ENCODE results near the gene EFTUD2.

EFTUD2 gene

GRCh38 chr17:44807093-44807816, 92.0 kb downstream of the EFTUD2 start:
- DNase-seq (ENCODE audit: extremely low read depth, insufficient read length), result no peak
- no peak overlapping the region for H3K4me3 ChIP-seq (replicated peaks; ENCODE audit: low read depth, low read length)
- H3K27me3 ChIP-seq (replicated peaks; ENCODE audit: control insufficient read depth, insufficient read depth, low read length), result no peaks in the 10 kb centered on the region
- no peaks in the 10 kb centered on the region for H3K36me3 ChIP-seq (ENCODE audit: control insufficient read depth, insufficient read depth, low read length)
- TF ChIP-seq CTCF (IDR thresholded peaks at IDR 0.05; ENCODE audit: insufficient read depth, low read length, poor library complexity, severe bottlenecking), result no peak

- no peaks in the 10 kb centered on the region for H3K36me3 ChIP-seq (ENCODE audit: control insufficient read depth, insufficient read depth, low read length)
- no peak overlapping the region for H3K4me3 ChIP-seq (replicated peaks; ENCODE audit: low read depth, low read length)
- no peak for TF ChIP-seq CTCF (IDR thresholded peaks at IDR 0.05; ENCODE audit: insufficient read depth, low read length, poor library complexity, severe bottlenecking)
- no peak for DNase-seq (ENCODE audit: extremely low read depth, insufficient read length)
- H3K27me3 ChIP-seq (replicated peaks; ENCODE audit: control insufficient read depth, insufficient read depth, low read length), result no peaks in the 10 kb centered on the region
These were observed 94.7 kb downstream of the EFTUD2 start for GRCh38 chr17:44804302-44805089.

GRCh38 chr17:44801880-44802279, 97.4 kb downstream of the EFTUD2 start:
- TF ChIP-seq CTCF (IDR thresholded peaks at IDR 0.05; ENCODE audit: insufficient read depth, low read length, poor library complexity, severe bottlenecking), result no peak
- Histone ChIP-seq H3K27me3 (replicated peaks; ENCODE audit: control insufficient read depth, insufficient read depth, low read length) (no peaks in the 10 kb centered on the region), H3K4me3 (replicated peaks; ENCODE audit: low read depth, low read length) (no peak overlapping the region), H3K36me3 (ENCODE audit: control insufficient read depth, insufficient read depth, low read length) (no peaks in the 10 kb centered on the region)
- DNase-seq (ENCODE audit: extremely low read depth, insufficient read length), result no peak

All from GM06990 (cell line).